Gastroesophageal sphincter (tissue), 4 donors: ENCODE measurements around the gene CRYGC. TPM values are rescaled to one million over a fixed set of nuclear protein-coding genes. Genes with fewer than 3 reads are reported as not detected.
A peak's percentile ranks its signal among the peaks of the same experiment; 100 is the strongest.
"Not testable (repeated sequence)": the region's sequence is repeated elsewhere in the genome, so short reads cannot be mapped to it uniquely, and the experiment has no call there.

Experiments used
- ATAC-seq: fragments of 150-250 bp; one replicate; pipeline ENCODE4 v1.9.1; 2016; ENCODE audit warnings: mild to moderate bottlenecking, moderate library complexity
- H3K27ac ChIP-seq, 4 donors: fragments of 200-600 bp; sonication (generic) in 3 of 4; 1 replicate in 3 of 4; 2 replicates in 1 of 4; pipeline ENCODE4 v1.5.1; 2016 to 2019
- H3K27me3 ChIP-seq: fragments of 200-600 bp; sonication (generic); one replicate; pipeline ENCODE4 v1.5.1; 2019
- H3K36me3 ChIP-seq, 2 donors: fragments of 200-600 bp; sonication (generic); one replicate each; pipeline ENCODE4 v1.5.1; 2019; ENCODE audit warnings: control low read depth in 1 of 2
- H3K4me1 ChIP-seq, 3 donors: fragments of 200-600 bp; sonication (generic); 1 replicate in 2 of 3; 2 replicates in 1 of 3; pipeline ENCODE4 v1.5.1; 2016 to 2019; ENCODE audit warnings: control low read depth in 2 of 3
- H3K4me3 ChIP-seq, 2 donors: fragments of 200-600 bp; sonication (generic); one replicate each; pipeline ENCODE4 v1.5.1; 2019; ENCODE audit warnings: mild to moderate bottlenecking in 1 of 2, moderate library complexity in 1 of 2
- H3K9me3 ChIP-seq, 3 donors: fragments of 200-600 bp; sonication (generic); one replicate each; pipeline ENCODE4 v1.5.1; 2017 to 2019; ENCODE audit warnings: control low read depth in 2 of 3
- CTCF ChIP-seq, 4 experiments: fragments of 200-600 bp in 2 of 4; fragments of 450-650 bp in 2 of 4; sonication (generic) in 1 of 4; IDR thresholded peaks; one replicate each; pipeline ENCODE4 v1.5.1; 2017 to 2019; ENCODE audit warnings: antibody characterized with exemption in 4 of 4, mild to moderate bottlenecking in 2 of 4, moderate library complexity in 2 of 4
- EP300 ChIP-seq: sonication (generic); formaldehyde crosslinking; IDR thresholded peaks from one replicate; pipeline ENCODE4 v1.6.1; 2017; ENCODE audit warnings: antibody characterized with exemption, mild to moderate bottlenecking
- POLR2A ChIP-seq, 2 donors: fragments of 450-650 bp; IDR thresholded peaks; one replicate each; pipeline ENCODE4 v1.6.1; 2017; ENCODE audit warnings: antibody characterized with exemption in 2 of 2, mild to moderate bottlenecking in 2 of 2, moderate library complexity in 1 of 2
- POLR2AphosphoS5 ChIP-seq: sonication (generic); formaldehyde crosslinking; IDR thresholded peaks from one replicate; pipeline ENCODE4 v1.6.1; 2017; ENCODE audit warnings: antibody characterized with exemption
- WGBS, 2 donors: methylation state at CpG; one replicate each; pipeline ENCODE4 v1.1.5; 2018; ENCODE audit warnings: low coverage in 1 of 2; 5-methylcytosine and 5-hydroxymethylcytosine counted together
- total RNA-seq, 4 donors: library from RNA; depleted of rRNA; stranded (reverse); fragments of >200 nt; gene quantifications; one replicate each; pipeline ENCODE4 v1.1.0, GENCODE V29; 2016

Gene CRYGC
- total RNA-seq, 4 donors from 2014 or later = not detected

- no peak overlapping the region for H3K27ac ChIP-seq
- H3K4me1 ChIP-seq = peaks cover 0 to 26% (median 5%) of the 10 kb centered on the region in 3 donors
- WGBS, 2 donors = 83 to 97% methylated on average over 7 to 9 of the region's 18 CpGs
- no peaks in the 10 kb centered on the region for H3K9me3 ChIP-seq
- H3K27me3 ChIP-seq = no peaks in the 10 kb centered on the region
- H3K4me3 ChIP-seq = no peak overlapping the region
- TF ChIP-seq CTCF (IDR thresholded peaks at IDR 0.05) (no peak), EP300 (no peak), POLR2AphosphoS5 (no peak), POLR2A (IDR thresholded peaks at IDR 0.05) (no peak)
- no peaks in the 10 kb centered on the region for H3K36me3 ChIP-seq
- no peak for ATAC-seq
Measured at GRCh38 chr2:208139447-208139846, 9.8 kb upstream of the CRYGC start.

GRCh38 chr2:208138334-208138733 lies 8.7 kb upstream of the CRYGC start:
- H3K4me3 ChIP-seq, H3K9me3 ChIP-seq, H3K27ac ChIP-seq, H3K27me3 ChIP-seq, H3K36me3 ChIP-seq, ATAC-seq: not testable (repeated sequence)
- peaks cover 0 to 26% (median 5%) of the 10 kb centered on the region in 3 donors for H3K4me1 ChIP-seq
- 93 to 100% methylated on average over 5 to 7 of the region's 7 CpGs for WGBS, 2 donors

GRCh38 chr2:208136716-208137094 lies 7.1 kb upstream of the CRYGC start:
- H3K27ac ChIP-seq = peak overlapping the region in 3 of 4 donors; percentile 17 to 46 (median 39)
- WGBS, 2 donors = 80 to 83% methylated on average over 1 of the region's 2 CpGs
- H3K36me3 ChIP-seq = no peaks in the 10 kb centered on the region
- no peaks in the 10 kb centered on the region for H3K9me3 ChIP-seq
- TF ChIP-seq POLR2AphosphoS5 (no peak), CTCF (IDR thresholded peaks at IDR 0.05) (no peak), EP300 (no peak)
- ATAC-seq = no peak
- H3K27me3 ChIP-seq = no peaks in the 10 kb centered on the region
- H3K4me1 ChIP-seq = peaks cover 0 to 26% (median 5%) of the 10 kb centered on the region in 3 donors
- H3K4me3 ChIP-seq = no peak overlapping the region

GRCh38 chr2:208135794-208136715 lies 6.4 kb upstream of the CRYGC start:
- Histone ChIP-seq H3K27me3 (no peaks in the 10 kb centered on the region), H3K27ac (peak overlapping the region in 3 of 4 donors; percentile 17 to 46 (median 39)), H3K4me3 (no peak overlapping the region), H3K4me1 (peaks cover 0 to 26% (median 5%) of the 10 kb centered on the region in 3 donors), H3K9me3 (no peaks in the 10 kb centered on the region), H3K36me3 (no peaks in the 10 kb centered on the region)
- TF ChIP-seq POLR2AphosphoS5 (peak; percentile 31), CTCF (IDR thresholded peaks at IDR 0.05) (no peak)
- WGBS, 2 donors = 31 to 57% methylated on average over 6 to 11 of the region's 11 CpGs
- ATAC-seq = peak; percentile 61

GRCh38 chr2:208134928-208135586 lies 5.4 kb upstream of the CRYGC start:
- H3K4me1 ChIP-seq = peaks cover 0 to 26% (median 5%) of the 10 kb centered on the region in 3 donors
- WGBS, 2 donors = 48 to 59% methylated on average over 4 to 6 of the region's 8 CpGs
- H3K36me3 ChIP-seq = no peaks in the 10 kb centered on the region
- H3K27ac ChIP-seq = peak overlapping the region in 1 of 4 donors; percentile 39
- H3K4me3 ChIP-seq = no peak overlapping the region
- no peaks in the 10 kb centered on the region for H3K9me3 ChIP-seq
- TF ChIP-seq EP300 (no peak), POLR2A (IDR thresholded peaks at IDR 0.05) (no peak), POLR2AphosphoS5 (no peak), CTCF (IDR thresholded peaks at IDR 0.05) (no peak)
- H3K27me3 ChIP-seq = no peaks in the 10 kb centered on the region
- no peak for ATAC-seq
